GM13977 (cell line): Measurements from ENCODE around the gene HRCT1.
"Not testable (repeated sequence)": the region's sequence is repeated elsewhere in the genome, so short reads cannot be mapped to it uniquely, and the experiment has no call there.

Source experiments
- DNase-seq: peaks from one replicate; pipeline ENCODE4 v3.0.0; 2012; ENCODE audit warnings: low spot score
- in situ Hi-C: fragments of 300-500 bp; cut with MboI; formaldehyde crosslinking; loops from one replicate; pipeline ENCODE4 v1.12.0; 2022; ENCODE audit warnings: low sequenced_read_pairs, low pct_unique_long_range_greater_than_20kb, mixed read lengths, inconsistent platforms; ENCODE audit not compliant: unreplicated experiment
- TF ChIP-seq, protein P1 (sequence below): IDR thresholded peaks from 2 replicates; pipeline ENCODE4 v1.5.1; 2012; ENCODE audit warnings: mild to moderate bottlenecking, control low read depth; ENCODE audit not compliant: insufficient read depth; ENCODE audit errors: extremely low read depth, missing control alignments

HRCT1 gene

DNA sequence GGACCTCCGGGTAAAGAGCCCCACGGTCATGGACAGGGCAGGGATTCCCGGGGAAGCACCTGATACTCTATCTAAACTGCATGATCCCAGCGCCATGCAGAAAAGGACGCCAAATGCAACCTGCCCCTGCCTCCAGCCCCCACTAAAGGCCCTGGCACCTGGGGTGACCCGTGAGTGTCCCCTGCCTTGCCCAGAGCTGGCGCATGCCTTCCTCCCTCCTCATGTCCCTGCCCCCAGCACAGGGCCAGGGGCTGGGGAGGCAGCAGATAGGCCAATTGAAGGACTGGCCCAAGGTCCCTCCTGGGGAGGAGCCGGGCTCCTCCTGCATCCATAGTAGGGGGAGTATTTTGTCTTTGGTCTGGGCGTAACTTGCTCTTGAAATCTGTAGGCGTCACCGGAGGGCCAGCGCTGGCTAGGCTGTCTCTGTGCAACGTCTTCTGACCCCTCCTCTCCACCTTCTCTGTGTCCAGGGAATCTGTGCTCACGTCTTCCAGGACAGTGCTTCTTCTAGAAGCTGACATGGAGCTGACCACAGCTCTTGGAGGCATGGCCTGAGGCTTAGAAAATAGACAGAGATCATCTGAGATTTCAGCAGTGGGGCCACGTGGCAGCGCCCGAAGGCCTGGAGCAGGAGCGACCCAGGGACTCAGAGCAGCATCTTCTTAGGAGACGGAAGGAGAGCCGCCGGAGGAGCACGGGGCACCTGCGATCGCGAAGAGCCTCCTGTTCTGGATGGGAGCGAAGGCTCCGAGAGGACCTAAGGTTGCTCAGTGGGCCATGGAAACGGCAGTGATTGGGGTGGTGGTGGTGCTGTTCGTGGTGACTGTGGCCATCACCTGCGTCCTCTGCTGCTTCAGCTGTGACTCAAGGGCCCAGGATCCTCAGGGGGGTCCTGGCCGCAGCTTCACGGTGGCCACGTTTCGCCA, 3.9 kb downstream of the HRCT1 start:
- in situ Hi-C loops: no loop called here
- TF ChIP-seq, protein P1, sequence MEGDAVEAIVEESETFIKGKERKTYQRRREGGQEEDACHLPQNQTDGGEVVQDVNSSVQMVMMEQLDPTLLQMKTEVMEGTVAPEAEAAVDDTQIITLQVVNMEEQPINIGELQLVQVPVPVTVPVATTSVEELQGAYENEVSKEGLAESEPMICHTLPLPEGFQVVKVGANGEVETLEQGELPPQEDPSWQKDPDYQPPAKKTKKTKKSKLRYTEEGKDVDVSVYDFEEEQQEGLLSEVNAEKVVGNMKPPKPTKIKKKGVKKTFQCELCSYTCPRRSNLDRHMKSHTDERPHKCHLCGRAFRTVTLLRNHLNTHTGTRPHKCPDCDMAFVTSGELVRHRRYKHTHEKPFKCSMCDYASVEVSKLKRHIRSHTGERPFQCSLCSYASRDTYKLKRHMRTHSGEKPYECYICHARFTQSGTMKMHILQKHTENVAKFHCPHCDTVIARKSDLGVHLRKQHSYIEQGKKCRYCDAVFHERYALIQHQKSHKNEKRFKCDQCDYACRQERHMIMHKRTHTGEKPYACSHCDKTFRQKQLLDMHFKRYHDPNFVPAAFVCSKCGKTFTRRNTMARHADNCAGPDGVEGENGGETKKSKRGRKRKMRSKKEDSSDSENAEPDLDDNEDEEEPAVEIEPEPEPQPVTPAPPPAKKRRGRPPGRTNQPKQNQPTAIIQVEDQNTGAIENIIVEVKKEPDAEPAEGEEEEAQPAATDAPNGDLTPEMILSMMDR: no peak
- DNase-seq: no peak

- peak; percentile 58 for DNase-seq
- TF ChIP-seq, protein P1: peak; percentile 42
- in situ Hi-C loops: no loop called here
Measured at GRCh38 chr9:35910613-35911359, 4.8 kb downstream of the HRCT1 start.

DNA sequence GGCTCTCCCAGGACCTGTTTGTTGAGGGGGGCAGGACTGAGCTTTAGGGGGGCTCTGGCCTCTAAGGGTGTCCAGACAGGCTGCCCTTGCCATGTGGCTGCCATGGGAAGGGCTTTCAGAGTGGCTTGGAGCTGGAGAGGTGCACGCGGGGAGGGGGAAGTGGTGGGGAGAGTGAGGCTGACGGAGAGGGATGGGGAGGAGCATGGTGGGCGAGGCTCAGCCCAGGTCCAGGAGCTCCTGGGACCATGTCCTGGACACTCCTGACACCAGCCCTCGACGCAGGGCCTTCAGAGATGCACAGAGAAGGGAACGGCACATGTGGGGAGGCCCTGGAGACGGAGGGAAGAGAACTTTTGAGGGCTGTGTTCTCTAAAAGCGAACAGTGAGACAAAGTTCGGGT, 5.7 kb downstream of the HRCT1 start:
- TF ChIP-seq, protein P1: no peak
- in situ Hi-C loops: no loop called here

GRCh38 chr9:35912791-35913400, 6.9 kb downstream of the HRCT1 start:
- no peak for DNase-seq
- TF ChIP-seq, protein P1: no peak
- in situ Hi-C loops: no loop called here

More for the DNA sequence above, 5.7 kb downstream of the HRCT1 start:
- no peak for DNase-seq

GRCh38 chr9:35913429-35913828, 7.4 kb downstream of the HRCT1 start:
- in situ Hi-C loops, DNase-seq: not testable (repeated sequence)

GRCh38 chr9:35914301-35914807, 8.4 kb downstream of the HRCT1 start:
- in situ Hi-C loops: no loop called here
- TF ChIP-seq, protein P1: no peak
- DNase-seq: no peak
